Brain microvascular endothelial cell (primary cell): ENCODE results near the gene CPAMD8.

Source experiments
- DNase-seq: peaks from one replicate; pipeline ENCODE4 v3.0.0-alpha.2; 2020
- H3K27ac ChIP-seq: fragments of 250-450 bp; sonication (Bioruptor Pico); 2 replicates; pipeline ENCODE4 v1.5.1; 2020; ENCODE audit warnings: mild to moderate bottlenecking, moderate library complexity
- H3K27me3 ChIP-seq: fragments of 250-450 bp; sonication (Bioruptor Pico); replicated peaks from 2 replicates; pipeline ENCODE4 v1.5.1; 2020; ENCODE audit warnings: mild to moderate bottlenecking
- H3K36me3 ChIP-seq: fragments of 250-450 bp; sonication (Bioruptor Pico); replicated peaks from 2 replicates; pipeline ENCODE4 v1.5.1; 2020; ENCODE audit warnings: mild to moderate bottlenecking
- H3K4me3 ChIP-seq: 2 replicates; pipeline ENCODE4 v1.5.1; 2011; ENCODE audit warnings: low read depth, mild to moderate bottlenecking, control low read depth, low read length, moderate library complexity
- CTCF ChIP-seq: IDR thresholded peaks from 2 replicates; pipeline ENCODE4 v1.5.1; 2011; ENCODE audit warnings: low read depth, mild to moderate bottlenecking, moderate library complexity, low read length, control low read depth, inconsistent platforms; ENCODE audit errors: missing control alignments
- in situ Hi-C: cut with HindIII; loops from 2 replicates; pipeline ENCODE4 v1.10.0; 2017; ENCODE audit warnings: low sequenced_read_pairs, low pct_ligation_motif_present

Gene CPAMD8

GRCh38 chr19:16957151-16957701 lies 69.4 kb downstream of the CPAMD8 start:
- in situ Hi-C loops = no loop called here
- Histone ChIP-seq H3K36me3 (no peaks in the 10 kb centered on the region), H3K27ac (no peak overlapping the region), H3K4me3 (no peak overlapping the region), H3K27me3 (no peaks in the 10 kb centered on the region)
- DNase-seq = no peak
- TF ChIP-seq CTCF = no peak

- H3K27ac ChIP-seq = no peak overlapping the region
- in situ Hi-C loops = no loop called here
- no peak for TF ChIP-seq CTCF
- no peak for DNase-seq
- no peaks in the 10 kb centered on the region for H3K36me3 ChIP-seq
- H3K4me3 ChIP-seq = no peak overlapping the region
- no peaks in the 10 kb centered on the region for H3K27me3 ChIP-seq
Measured at GRCh38 chr19:16955161-16955560, 71.4 kb downstream of the CPAMD8 start.

- H3K36me3 ChIP-seq = no peaks in the 10 kb centered on the region
- H3K4me3 ChIP-seq = no peak overlapping the region
- in situ Hi-C loops = no loop called here
- no peaks in the 10 kb centered on the region for H3K27me3 ChIP-seq
- no peak for TF ChIP-seq CTCF
- no peak for DNase-seq
- H3K27ac ChIP-seq = no peak overlapping the region
Measured at GRCh38 chr19:16952046-16952445, 74.6 kb downstream of the CPAMD8 start.

- no peaks in the 10 kb centered on the region for H3K27me3 ChIP-seq
Measured at GRCh38 chr19:16951529-16951928, 75.1 kb downstream of the CPAMD8 start.

GRCh38 chr19:16949496-16950023 lies 77.0 kb downstream of the CPAMD8 start:
- in situ Hi-C loops = no loop called here

More at GRCh38 chr19:16951529-16951928, 75.1 kb downstream of the CPAMD8 start:
- DNase-seq = no peak
- Histone ChIP-seq H3K27ac (no peak overlapping the region), H3K36me3 (no peaks in the 10 kb centered on the region), H3K4me3 (no peak overlapping the region)
- TF ChIP-seq CTCF = no peak
- in situ Hi-C loops = no loop called here

More at GRCh38 chr19:16949496-16950023, 77.0 kb downstream of the CPAMD8 start:
- TF ChIP-seq CTCF = no peak
- Histone ChIP-seq H3K36me3 (no peaks in the 10 kb centered on the region), H3K27ac (no peak overlapping the region), H3K27me3 (no peaks in the 10 kb centered on the region), H3K4me3 (no peak overlapping the region)
- DNase-seq = no peak
